SK-N-SH (cell line): ENCODE data around the gene COL21A1. TPM values are rescaled to one million over a fixed set of nuclear protein-coding genes. Genes with fewer than 3 reads are reported as not detected.

Experiments
- CTCF ChIA-PET: fragments of 300-600, 350-600 bp; formaldehyde crosslinking; extraction: SDS; loops from one replicate; lab custom pipeline; 2021; lab: Yijun Ruan, JAX
- POLR2A ChIA-PET: fragments of 350-600 bp; sonication (Branson Sonifier 250); formaldehyde crosslinking; extraction: SDS; loops from one replicate; lab custom pipeline; 2020; ENCODE audit warnings: antibody characterized with exemption, inconsistent platforms; lab: Yijun Ruan, JAX
- DNase-seq: peaks from one replicate; pipeline ENCODE4 v3.0.0; 2012
- H2AFZ ChIP-seq: fragments of 200-600 bp; sonication (generic); 2 replicates; pipeline ENCODE4 v1.8.1; 2016; ENCODE audit warnings: antibody characterized with exemption, mild to moderate bottlenecking, low read depth
- H3F3A ChIP-seq: fragments of 200-600 bp; sonication (generic); replicated peaks from 2 replicates; pipeline ENCODE3; 2016; ENCODE audit warnings: antibody characterized with exemption, mild to moderate bottlenecking; ENCODE audit not compliant: insufficient read depth
- H3K27ac ChIP-seq, 2 experiments: fragments of 200-500 bp in 1 of 2; fragments of 200-600 bp in 1 of 2; sonication (Bioruptor generic) in 1 of 2; sonication (generic), shearing (Covaris generic) in 1 of 2; 2 replicates each; pipeline versions ENCODE4 v1.5.1 to v1.6.1; 2014 to 2016; ENCODE audit warnings: low read depth in 2 of 2, inconsistent platforms in 1 of 2, low read length in 1 of 2, mild to moderate bottlenecking in 1 of 2, mixed read lengths in 1 of 2
- H3K27me3 ChIP-seq: fragments of 200-600 bp; sonication (generic), shearing (Covaris generic); 2 replicates; pipeline ENCODE4 v1.6.1; 2016; ENCODE audit warnings: mixed run types; ENCODE audit not compliant: insufficient read depth
- H3K36me3 ChIP-seq, 2 experiments: fragments of 200-500 bp in 1 of 2; fragments of 200-600 bp in 1 of 2; sonication (Bioruptor generic) in 1 of 2; sonication (generic) in 1 of 2; replicated peaks in 1 of 2; 2 replicates each; pipeline versions ENCODE3 to v1.5.1; 2014 to 2016; ENCODE audit warnings: low read length in 1 of 2, mild to moderate bottlenecking in 1 of 2; ENCODE audit not compliant: insufficient read depth in 2 of 2, control insufficient read depth in 1 of 2
- H3K4me1 ChIP-seq, 2 experiments: fragments of 200-500 bp in 1 of 2; fragments of 200-600 bp in 1 of 2; sonication (Bioruptor generic) in 1 of 2; sonication (generic), shearing (Covaris generic) in 1 of 2; 2 replicates each; pipeline versions ENCODE4 v1.5.1 to v1.6.1; 2014 to 2016; ENCODE audit warnings: low read depth in 1 of 2, low read length in 1 of 2, mixed run types in 1 of 2; ENCODE audit not compliant: insufficient read depth in 2 of 2, control insufficient read depth in 1 of 2
- H3K4me2 ChIP-seq: fragments of 200-600 bp; sonication (generic), shearing (Covaris generic); 2 replicates; pipeline ENCODE4 v1.6.1; 2017; ENCODE audit warnings: mixed run types
- H3K4me3 ChIP-seq, 2 experiments: fragments of 200-500 bp in 1 of 2; fragments of 200-600 bp in 1 of 2; sonication (Bioruptor generic) in 1 of 2; sonication (generic), shearing (Covaris generic) in 1 of 2; 2 replicates each; pipeline versions ENCODE4 v1.5.1 to v1.8.1; 2014 to 2016; ENCODE audit warnings: low read depth in 2 of 2, inconsistent platforms in 1 of 2, low read length in 1 of 2, mild to moderate bottlenecking in 1 of 2, mixed read lengths in 1 of 2, moderate library complexity in 1 of 2
- H3K79me2 ChIP-seq: fragments of 200-600 bp; sonication (generic); 2 replicates; pipeline ENCODE4 v1.8.1; 2017; ENCODE audit warnings: mild to moderate bottlenecking; ENCODE audit not compliant: insufficient read depth
- H3K9ac ChIP-seq: fragments of 200-600 bp; sonication (generic); 2 replicates; pipeline ENCODE4 v1.6.1; 2017; ENCODE audit warnings: mixed run types
- H3K9me2 ChIP-seq: fragments of 200-600 bp; sonication (generic); 2 replicates; pipeline ENCODE4 v1.6.1; 2017; ENCODE audit warnings: mixed run types
- H3K9me3 ChIP-seq: fragments of 200-600 bp; sonication (generic); 2 replicates; pipeline ENCODE4 v1.6.1; 2017; ENCODE audit warnings: mixed run types, mild to moderate bottlenecking, moderate library complexity
- H4K20me1 ChIP-seq: fragments of 200-600 bp; sonication (generic); 2 replicates; pipeline ENCODE4 v1.6.1; 2017; ENCODE audit warnings: mild to moderate bottlenecking, mixed run types; ENCODE audit not compliant: insufficient read depth
- CHD2 ChIP-seq: fragments of 150-350 bp; IDR thresholded peaks from 2 replicates; pipeline ENCODE4 v1.6.1; 2018; ENCODE audit warnings: low read length; ENCODE audit not compliant: partially characterized antibody
- EP300 ChIP-seq, 2 experiments: IDR thresholded peaks; 2 replicates each; pipeline versions ENCODE4 v1.4.0 to v1.6.1; 2012; ENCODE audit warnings: borderline replicate concordance in 1 of 2, low read depth in 1 of 2, low read length in 1 of 2
- FOSL2 ChIP-seq: IDR thresholded peaks from 2 replicates; pipeline ENCODE4 v1.4.0; 2012; ENCODE audit warnings: low read depth, mild to moderate bottlenecking, moderate library complexity, borderline replicate concordance
- GABPA ChIP-seq: IDR thresholded peaks from 2 replicates; pipeline ENCODE4 v1.4.0; 2012; ENCODE audit warnings: low read depth, mild to moderate bottlenecking
- JUND ChIP-seq: IDR thresholded peaks from 2 replicates; pipeline ENCODE4 v1.4.0; 2012
- NFIC ChIP-seq: IDR thresholded peaks from 2 replicates; pipeline ENCODE4 v1.4.0; 2012; ENCODE audit warnings: borderline replicate concordance
- NRF1 ChIP-seq: IDR thresholded peaks from 2 replicates; pipeline ENCODE4 v1.6.1; 2012; ENCODE audit warnings: low read depth, mild to moderate bottlenecking, low read length
- POLR2AphosphoS5 ChIP-seq: IDR thresholded peaks from 2 replicates; pipeline ENCODE4 v1.6.1; 2012; ENCODE audit warnings: low read depth, low read length
- RFX5 ChIP-seq: IDR thresholded peaks from 2 replicates; pipeline ENCODE4 v1.6.1; 2012; ENCODE audit warnings: mild to moderate bottlenecking, improper control_type of control experiment, low read length
- SIN3A ChIP-seq: IDR thresholded peaks from 2 replicates; pipeline ENCODE4 v1.6.1; 2012; ENCODE audit warnings: low read depth, mild to moderate bottlenecking, low read length, moderate library complexity, borderline replicate concordance
- SMC3 ChIP-seq: IDR thresholded peaks from 2 replicates; pipeline ENCODE4 v1.6.1; 2012; ENCODE audit warnings: low read depth, low read length, improper control_type of control experiment
- TAF1 ChIP-seq: IDR thresholded peaks from 2 replicates; pipeline ENCODE4 v1.6.1; 2012; ENCODE audit warnings: low read depth, mild to moderate bottlenecking, low read length, moderate library complexity, borderline replicate concordance
- TCF12 ChIP-seq: IDR thresholded peaks from 2 replicates; pipeline ENCODE4 v1.4.0; 2012
- WGBS: methylation state at CpG from one replicate; pipeline ENCODE4 v1.1.6; 2017; ENCODE audit warnings: low lambda C conversion rate; 5-methylcytosine and 5-hydroxymethylcytosine counted together
- polyA plus RNA-seq, 3 experiments: library from polyadenylated mRNA; depleted of rRNA; stranded (reverse); fragments of >200 nt; gene quantifications; 2 replicates each; pipeline ENCODE4 v1.2.3, GENCODE V29; 2012
- TF ChIP-seq, protein P1 (sequence below): fragments of 200-600 bp; sonication (generic); IDR thresholded peaks from 2 replicates; pipeline ENCODE4 v1.6.1; 2017; ENCODE audit warnings: antibody characterized with exemption, mild to moderate bottlenecking, moderate library complexity
- TF ChIP-seq, protein P2 (sequence below): IDR thresholded peaks from 2 replicates; pipeline ENCODE4 v1.4.0; 2012; ENCODE audit warnings: low read depth, borderline replicate concordance
- TF ChIP-seq, protein P3 (sequence below): fragments of 150-350 bp; IDR thresholded peaks from 2 replicates; pipeline ENCODE4 v1.6.1; 2017; ENCODE audit warnings: antibody characterized with exemption, low read length, low read depth, borderline replicate concordance
- TF ChIP-seq, protein P4 (sequence below): IDR thresholded peaks from 2 replicates; pipeline ENCODE4 v1.4.0; 2012; ENCODE audit warnings: low read depth, borderline replicate concordance
- TF ChIP-seq, protein P5 (sequence below): IDR thresholded peaks from 2 replicates; pipeline ENCODE4; 2012
- TF ChIP-seq, protein P6 (sequence below): IDR thresholded peaks from 2 replicates; pipeline ENCODE4 v1.4.0; 2012; ENCODE audit warnings: low read depth

COL21A1 gene
- polyA plus RNA-seq, 1 of the 3 experiments (the other 2 are of a cell fraction): 0.07 TPM

DNA sequence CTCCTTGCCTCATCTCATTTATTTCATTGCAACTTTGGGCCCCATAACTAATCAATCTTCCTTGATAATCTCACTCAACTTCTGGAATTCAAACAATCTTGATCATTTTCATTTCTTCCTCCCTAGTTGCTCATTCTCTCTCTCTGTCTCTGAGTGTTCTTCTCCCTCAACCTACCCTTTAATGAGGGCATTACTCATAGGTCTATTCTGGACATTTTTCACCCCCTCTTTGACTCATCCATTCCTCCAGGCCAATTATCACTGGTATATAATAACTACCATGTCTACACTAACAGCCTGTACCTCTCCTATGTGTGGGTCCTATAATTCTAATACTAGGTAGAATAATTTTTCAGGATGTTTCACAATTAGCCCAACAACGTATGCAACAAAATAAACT, 78.8 kb downstream of the COL21A1 start:
- Histone ChIP-seq H3F3A (no peaks in the 10 kb centered on the region), H3K4me2 (no peak overlapping the region), H3K9ac (no peak overlapping the region), H3K9me2 (no peaks in the 10 kb centered on the region), H3K9me3 (peaks cover 4% of the 10 kb centered on the region; the same call in 1 of the 2 replicates), H3K79me2 (no peaks in the 10 kb centered on the region), H3K36me3 (no peaks in the 10 kb centered on the region), H3K4me1 (no peaks in the 10 kb centered on the region), H3K27ac (no peak overlapping the region), H3K4me3 (no peak overlapping the region), H2AFZ (no peak overlapping the region), H4K20me1 (no peaks in the 10 kb centered on the region), H3K27me3 (no peaks in the 10 kb centered on the region)
- WGBS: 0% methylated on average over 1 of the region's 1 CpG
- TF ChIP-seq FOSL2 (no peak), JUND (no peak), SIN3A (no peak), GABPA (no peak), SMC3 (no peak), NFIC (no peak), POLR2AphosphoS5 (no peak), RFX5 (no peak), NRF1 (no peak), EP300 (IDR thresholded peaks at IDR 0.05; ENCODE audit: borderline replicate concordance in 1 of 2, low read depth in 1 of 2, low read length in 1 of 2) (no peak), TAF1 (no peak), TCF12 (no peak), CHD2 (no peak)
- TF ChIP-seq, protein P1, sequence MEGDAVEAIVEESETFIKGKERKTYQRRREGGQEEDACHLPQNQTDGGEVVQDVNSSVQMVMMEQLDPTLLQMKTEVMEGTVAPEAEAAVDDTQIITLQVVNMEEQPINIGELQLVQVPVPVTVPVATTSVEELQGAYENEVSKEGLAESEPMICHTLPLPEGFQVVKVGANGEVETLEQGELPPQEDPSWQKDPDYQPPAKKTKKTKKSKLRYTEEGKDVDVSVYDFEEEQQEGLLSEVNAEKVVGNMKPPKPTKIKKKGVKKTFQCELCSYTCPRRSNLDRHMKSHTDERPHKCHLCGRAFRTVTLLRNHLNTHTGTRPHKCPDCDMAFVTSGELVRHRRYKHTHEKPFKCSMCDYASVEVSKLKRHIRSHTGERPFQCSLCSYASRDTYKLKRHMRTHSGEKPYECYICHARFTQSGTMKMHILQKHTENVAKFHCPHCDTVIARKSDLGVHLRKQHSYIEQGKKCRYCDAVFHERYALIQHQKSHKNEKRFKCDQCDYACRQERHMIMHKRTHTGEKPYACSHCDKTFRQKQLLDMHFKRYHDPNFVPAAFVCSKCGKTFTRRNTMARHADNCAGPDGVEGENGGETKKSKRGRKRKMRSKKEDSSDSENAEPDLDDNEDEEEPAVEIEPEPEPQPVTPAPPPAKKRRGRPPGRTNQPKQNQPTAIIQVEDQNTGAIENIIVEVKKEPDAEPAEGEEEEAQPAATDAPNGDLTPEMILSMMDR: no peak
- TF ChIP-seq, protein P2, sequence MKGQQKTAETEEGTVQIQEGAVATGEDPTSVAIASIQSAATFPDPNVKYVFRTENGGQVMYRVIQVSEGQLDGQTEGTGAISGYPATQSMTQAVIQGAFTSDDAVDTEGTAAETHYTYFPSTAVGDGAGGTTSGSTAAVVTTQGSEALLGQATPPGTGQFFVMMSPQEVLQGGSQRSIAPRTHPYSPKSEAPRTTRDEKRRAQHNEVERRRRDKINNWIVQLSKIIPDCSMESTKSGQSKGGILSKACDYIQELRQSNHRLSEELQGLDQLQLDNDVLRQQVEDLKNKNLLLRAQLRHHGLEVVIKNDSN: no peak
- TF ChIP-seq, protein P3, sequence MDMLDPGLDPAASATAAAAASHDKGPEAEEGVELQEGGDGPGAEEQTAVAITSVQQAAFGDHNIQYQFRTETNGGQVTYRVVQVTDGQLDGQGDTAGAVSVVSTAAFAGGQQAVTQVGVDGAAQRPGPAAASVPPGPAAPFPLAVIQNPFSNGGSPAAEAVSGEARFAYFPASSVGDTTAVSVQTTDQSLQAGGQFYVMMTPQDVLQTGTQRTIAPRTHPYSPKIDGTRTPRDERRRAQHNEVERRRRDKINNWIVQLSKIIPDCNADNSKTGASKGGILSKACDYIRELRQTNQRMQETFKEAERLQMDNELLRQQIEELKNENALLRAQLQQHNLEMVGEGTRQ: no peak
- TF ChIP-seq, protein P4, sequence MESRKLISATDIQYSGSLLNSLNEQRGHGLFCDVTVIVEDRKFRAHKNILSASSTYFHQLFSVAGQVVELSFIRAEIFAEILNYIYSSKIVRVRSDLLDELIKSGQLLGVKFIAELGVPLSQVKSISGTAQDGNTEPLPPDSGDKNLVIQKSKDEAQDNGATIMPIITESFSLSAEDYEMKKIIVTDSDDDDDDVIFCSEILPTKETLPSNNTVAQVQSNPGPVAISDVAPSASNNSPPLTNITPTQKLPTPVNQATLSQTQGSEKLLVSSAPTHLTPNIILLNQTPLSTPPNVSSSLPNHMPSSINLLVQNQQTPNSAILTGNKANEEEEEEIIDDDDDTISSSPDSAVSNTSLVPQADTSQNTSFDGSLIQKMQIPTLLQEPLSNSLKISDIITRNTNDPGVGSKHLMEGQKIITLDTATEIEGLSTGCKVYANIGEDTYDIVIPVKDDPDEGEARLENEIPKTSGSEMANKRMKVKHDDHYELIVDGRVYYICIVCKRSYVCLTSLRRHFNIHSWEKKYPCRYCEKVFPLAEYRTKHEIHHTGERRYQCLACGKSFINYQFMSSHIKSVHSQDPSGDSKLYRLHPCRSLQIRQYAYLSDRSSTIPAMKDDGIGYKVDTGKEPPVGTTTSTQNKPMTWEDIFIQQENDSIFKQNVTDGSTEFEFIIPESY: no peak
- TF ChIP-seq, protein P5, sequence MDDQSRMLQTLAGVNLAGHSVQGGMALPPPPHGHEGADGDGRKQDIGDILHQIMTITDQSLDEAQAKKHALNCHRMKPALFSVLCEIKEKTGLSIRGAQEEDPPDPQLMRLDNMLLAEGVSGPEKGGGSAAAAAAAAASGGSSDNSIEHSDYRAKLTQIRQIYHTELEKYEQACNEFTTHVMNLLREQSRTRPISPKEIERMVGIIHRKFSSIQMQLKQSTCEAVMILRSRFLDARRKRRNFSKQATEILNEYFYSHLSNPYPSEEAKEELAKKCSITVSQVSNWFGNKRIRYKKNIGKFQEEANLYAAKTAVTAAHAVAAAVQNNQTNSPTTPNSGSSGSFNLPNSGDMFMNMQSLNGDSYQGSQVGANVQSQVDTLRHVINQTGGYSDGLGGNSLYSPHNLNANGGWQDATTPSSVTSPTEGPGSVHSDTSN: no peak
- TF ChIP-seq, protein P6, sequence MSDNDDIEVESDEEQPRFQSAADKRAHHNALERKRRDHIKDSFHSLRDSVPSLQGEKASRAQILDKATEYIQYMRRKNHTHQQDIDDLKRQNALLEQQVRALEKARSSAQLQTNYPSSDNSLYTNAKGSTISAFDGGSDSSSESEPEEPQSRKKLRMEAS: no peak
- no peak for DNase-seq
- ChIA-PET POLR2A (no interaction called here), CTCF (no interaction called here)
